CD4-positive, alpha-beta T cell treated with Interleukin-4 for 4 hours (primary cell): ENCODE measurements around the gene GZMM.

Source experiments
- DNase-seq: peaks from one replicate; pipeline ENCODE4 v3.0.0-alpha.2; 2020

The GZMM gene

GRCh38 chr19:535017-535835 is 8.6 kb upstream of the GZMM start:
- no peak for DNase-seq

GRCh38 chr19:536031-536880 is 7.6 kb upstream of the GZMM start:
- no peak for DNase-seq

DNA sequence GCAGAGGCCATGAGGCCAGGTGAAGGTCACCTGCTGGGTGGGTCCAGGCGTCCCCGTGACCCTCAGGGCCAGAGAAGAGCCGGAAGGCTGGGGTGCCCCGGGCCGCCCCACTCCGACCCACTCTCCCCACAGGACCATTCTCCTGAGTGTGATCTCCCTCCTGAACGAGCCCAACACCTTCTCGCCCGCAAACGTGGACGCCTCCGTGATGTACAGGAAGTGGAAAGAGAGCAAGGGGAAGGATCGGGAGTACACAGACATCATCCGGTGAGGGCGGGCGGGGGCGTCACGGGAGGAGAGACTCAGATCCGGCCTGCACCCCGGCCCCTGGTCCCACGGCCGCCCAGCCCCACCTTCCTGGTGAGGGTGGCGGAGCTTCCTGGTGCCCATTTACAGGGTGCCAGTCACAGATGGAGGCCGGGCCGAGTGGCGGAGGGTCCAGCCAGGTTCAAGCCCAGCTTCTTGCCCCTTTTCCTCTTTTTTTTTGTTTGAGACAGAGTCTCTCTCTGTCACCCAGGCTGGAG is 6.9 kb upstream of the GZMM start:
- DNase-seq, result no peak

DNA sequence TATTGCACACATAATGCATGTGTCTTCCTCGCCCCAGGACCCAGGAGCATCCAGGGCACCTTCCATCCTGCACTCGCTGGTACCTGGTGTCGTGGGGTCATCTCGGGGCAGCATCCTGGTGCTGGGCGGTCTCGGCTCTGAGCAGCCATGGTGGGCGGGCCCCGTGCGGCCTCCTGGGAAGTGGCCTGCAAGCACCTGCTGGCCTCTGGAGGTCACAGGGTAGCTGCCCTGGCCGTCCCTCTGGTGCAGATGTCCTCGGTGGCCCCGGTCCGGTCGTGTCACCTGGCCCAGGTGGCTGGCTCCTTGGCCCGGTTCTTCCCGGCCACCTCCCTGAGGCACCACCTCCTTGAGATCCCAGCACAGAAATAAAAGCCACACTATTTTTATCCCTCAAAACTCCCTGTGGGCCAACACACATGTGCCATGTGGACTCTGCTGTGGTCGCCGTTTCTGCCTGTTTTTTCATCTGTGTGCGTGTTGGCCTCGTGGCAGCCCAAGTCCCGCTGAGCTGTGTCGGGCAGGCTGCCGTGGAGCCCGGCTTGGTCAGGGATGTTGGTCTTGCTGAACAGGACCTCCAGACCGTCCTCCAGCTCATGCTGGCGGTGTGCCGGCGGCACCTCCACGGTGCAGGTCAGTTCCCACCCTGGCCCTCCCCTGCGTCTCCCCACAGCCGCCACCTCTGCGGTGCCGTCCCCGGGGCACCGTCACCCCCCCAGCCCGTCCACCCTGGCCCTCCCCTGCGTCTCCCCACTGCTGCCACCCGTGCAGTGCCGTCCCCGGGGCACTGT is 5.0 kb upstream of the GZMM start:
- no peak for DNase-seq

GRCh38 chr19:539429-540030 is 4.3 kb upstream of the GZMM start:
- DNase-seq, result no peak

GRCh38 chr19:540867-541637 is 2.8 kb upstream of the GZMM start:
- no peak for DNase-seq

GRCh38 chr19:541699-542098 is 2.2 kb upstream of the GZMM start:
- no peak for DNase-seq

DNA sequence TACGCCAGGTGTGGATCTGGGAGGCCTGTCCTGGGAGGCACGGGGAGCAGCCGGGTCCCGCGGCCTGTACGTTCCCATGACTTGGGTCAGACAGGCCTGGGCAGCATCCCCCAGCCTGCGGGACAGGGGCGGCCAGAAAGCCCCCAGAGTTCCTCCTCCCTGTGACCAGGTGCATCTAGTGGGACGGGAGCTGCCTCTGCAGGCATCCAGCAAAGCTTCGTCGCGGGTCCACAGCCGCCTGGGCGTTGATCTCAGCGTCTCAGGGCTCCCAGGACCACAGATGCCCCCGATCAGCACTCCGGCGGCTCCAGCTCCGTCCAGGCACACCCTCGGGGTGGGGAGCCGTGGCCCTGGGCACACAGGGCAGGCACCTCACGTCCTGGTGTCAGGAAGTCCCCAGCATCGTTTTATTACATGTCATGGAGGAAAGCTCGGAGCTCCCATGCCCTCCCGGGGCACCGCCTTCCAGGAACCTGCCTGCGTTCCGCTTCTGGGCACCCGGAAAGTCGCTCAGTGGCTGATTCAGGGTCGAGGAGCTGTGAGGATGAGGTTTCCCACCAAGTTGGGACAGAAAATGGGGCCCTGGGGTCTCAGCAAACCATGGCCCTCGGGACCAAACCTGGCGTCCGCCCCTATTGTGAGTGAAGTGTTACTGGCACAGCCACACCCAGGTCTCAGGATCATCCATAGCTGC is 1.5 kb upstream of the GZMM start:
- DNase-seq, result no peak

GRCh38 chr19:547117-547516 is 3.3 kb downstream of the GZMM start:
- DNase-seq, result no peak

DNA sequence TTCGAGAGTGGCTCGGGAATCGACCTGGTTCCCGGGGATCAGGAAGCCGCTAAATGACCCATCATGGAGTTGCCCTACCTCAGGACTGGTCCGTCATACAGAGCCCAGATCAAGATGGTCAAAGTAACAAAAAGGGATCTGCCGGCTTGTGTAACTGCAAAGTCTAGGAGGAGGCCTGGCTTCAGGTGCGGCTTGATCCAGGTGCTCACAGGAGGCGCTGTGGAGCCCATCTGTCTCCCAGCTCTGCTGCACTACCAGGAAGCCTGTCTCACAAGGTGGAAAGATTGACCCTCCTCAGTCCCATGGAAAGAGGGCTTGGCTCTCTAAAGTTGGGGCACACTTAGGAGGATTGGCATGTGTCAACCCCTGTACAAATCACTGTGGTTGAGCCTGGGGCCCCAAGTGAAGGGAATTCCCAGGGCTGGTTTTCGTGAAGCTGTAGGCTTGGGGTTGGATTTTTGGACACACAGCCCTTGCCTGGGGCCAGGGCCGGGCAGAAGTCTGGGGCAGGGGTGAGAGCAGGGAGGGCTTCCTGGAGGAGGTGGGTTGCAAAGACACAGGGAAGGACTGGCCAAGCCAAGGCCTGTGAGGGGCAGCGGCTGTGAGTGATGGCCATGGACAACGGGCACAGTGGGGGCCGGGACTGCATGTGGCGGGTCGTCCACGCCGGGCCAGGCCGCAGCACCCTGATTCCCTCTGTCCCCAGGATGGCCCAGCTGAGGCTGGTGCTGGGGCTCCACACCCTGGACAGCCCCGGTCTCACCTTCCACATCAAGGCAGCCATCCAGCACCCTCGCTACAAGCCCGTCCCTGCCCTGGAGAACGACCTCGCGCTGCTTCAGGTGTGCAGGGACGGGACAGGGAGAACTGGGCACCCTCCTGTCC is 4.2 kb downstream of the GZMM start:
- no peak for DNase-seq

DNA sequence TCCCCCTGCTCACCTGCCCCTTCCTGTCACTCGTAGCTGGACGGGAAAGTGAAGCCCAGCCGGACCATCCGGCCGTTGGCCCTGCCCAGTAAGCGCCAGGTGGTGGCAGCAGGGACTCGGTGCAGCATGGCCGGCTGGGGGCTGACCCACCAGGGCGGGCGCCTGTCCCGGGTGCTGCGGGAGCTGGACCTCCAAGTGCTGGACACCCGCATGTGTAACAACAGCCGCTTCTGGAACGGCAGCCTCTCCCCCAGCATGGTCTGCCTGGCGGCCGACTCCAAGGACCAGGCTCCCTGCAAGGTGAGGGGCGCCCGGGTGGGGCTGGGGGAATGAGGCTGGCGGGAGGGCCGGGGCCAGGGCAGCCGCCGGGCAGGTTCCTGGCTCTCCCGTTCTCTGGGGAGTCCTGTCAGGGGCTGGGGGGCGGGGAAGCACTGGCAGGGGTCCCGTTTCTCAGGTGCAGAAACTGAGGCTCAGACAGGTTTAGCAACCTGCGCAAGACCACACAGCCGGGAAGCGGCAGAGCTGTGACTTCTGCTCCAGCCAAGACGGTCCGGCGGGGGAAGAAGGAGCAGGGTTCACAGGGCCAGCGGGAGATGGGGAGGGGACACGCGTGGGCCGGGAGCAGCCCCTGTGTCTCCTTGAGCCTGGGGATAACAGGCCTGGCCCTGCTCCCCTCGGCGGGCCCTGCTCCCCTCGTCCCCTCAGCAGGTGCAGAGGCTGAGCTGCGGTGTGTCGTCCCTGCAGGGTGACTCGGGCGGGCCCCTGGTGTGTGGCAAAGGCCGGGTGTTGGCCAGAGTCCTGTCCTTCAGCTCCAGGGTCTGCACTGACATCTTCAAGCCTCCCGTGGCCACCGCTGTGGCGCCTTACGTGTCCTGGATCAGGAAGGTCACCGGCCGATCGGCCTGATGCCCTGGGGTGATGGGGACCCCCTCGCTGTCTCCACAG is 5.3 kb downstream of the GZMM start:
- no peak for DNase-seq

GRCh38 chr19:554817-555216 is 11.0 kb downstream of the GZMM start:
- no peak for DNase-seq

- DNase-seq, result no peak
These were observed 11.6 kb downstream of the GZMM start for GRCh38 chr19:555474-555808.

DNA sequence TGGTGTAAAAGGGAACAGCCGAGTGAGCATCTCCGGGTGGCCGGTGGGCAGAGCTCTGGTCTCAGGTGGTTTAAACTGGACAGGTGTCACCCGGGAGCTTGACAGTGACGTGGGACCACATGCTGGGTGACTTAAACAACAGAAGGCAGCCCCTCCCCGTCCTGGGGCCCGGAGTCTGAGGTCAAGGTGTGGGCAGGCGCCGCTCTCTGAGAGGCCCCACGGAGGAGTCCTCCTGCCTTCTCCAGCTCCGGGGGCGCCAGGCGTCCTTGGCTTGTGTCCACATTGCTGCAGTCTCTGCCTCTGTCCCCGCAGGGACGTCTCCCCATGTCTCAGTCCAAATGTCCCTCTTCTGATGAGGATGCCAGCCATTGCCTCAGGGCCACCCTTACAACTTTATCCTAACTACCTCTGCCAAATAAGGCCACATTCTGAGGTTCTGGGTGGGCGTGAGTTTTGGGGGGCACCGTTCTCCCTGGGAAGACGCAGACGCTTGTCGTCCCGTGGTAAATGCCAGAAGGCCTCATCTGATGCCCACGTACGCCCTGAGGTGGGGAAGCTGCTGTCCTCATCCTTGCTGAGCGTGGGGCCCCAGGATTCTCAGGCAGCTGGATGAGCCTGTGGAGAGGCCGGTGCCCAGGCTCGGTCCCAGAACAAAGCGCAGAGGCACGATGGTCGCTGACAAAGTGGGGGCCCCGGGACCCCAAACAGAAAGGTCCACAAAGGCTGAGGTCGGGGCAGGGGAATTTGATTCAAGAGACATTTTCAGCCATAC is 12.9 kb downstream of the GZMM start:
- no peak for DNase-seq

DNA sequence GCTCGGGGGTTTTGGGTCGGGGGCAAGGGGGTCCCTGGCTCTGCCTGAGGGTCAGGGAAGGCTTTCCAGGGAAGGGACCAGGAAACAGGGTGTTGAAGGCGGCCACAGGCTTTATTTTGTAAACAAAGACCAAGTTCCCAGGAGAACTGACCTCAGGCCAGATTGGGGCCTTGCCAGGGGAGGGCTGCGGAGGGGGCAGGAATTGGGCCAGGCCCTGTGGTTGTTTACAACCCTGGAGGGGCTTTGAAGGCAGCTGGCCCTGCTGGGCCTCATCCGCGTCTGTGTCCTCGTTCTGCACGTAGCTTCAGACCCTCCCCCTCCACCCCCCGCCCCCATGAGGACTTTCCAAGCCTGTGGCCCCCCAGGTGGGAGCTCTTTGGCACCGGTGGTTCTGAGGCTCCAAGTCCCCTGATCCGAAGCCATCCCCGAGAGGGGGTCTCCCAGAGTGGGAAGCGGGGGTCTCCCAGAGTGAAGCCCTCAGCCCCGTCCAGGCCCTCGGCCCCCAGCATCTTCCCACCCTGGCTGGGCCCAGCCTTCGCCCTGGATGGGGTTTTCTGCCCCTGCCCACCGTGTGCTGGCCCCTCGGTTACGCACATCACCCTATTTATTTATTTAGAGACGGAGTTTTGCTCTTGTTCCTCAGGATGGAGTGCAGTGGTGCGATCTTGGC is 15.1 kb downstream of the GZMM start:
- DNase-seq, result no peak

DNA sequence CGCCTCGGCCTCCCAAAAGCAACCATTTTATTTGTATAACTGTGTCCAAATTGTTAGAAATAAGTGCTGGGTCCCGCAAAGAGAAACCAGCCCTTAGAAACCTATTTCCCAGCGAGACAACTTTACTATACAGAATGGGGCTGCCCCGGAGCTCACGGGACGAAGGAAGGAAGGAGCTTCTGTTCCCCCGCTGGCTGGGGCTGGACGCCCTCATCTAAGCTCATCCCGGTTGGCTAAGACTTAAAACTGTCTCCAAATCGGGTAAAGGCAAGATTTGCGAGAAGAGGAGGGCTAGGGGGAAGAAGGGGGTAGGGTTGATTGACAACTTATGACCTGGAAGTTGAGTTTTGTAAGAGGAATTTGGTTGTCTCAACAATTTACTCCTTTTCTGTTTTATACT is 16.3 kb downstream of the GZMM start:
- DNase-seq, result no peak

DNA sequence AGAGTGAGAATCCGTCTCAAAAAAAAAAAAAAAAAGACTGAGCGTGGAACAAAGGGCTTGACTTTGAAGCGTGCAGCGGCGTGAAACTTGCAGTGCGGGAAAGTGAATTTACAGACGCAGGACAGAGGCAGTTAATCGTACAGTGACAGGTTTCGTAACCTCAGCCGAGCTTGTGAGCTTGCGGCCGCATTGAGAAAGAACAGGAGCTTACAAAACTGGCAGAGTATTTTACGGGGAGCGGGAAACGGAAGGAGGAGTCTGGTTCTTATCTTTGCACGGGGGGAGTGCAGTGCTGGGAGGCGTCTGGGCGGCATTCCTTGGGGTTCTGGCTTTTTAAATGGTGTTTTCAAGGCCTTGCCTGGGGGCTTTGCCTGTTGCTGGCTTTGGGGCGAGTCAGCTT is 22.6 kb downstream of the GZMM start:
- DNase-seq, result no peak

GRCh38 chr19:566844-567243 is 23.0 kb downstream of the GZMM start:
- no peak for DNase-seq
